Endodermal cell (in vitro differentiated cells): ENCODE measurements around the gene MTOR. TPM values are rescaled to one million over a fixed set of nuclear protein-coding genes. Genes with fewer than 3 reads are reported as not detected.

ENCODE experiments used
- DNase-seq: peaks from one replicate; pipeline ENCODE4 v3.0.0-alpha.2; 2017
- H3K27ac ChIP-seq: 2 replicates; pipeline ENCODE4 v1.5.1; 2013; ENCODE audit warnings: mild to moderate bottlenecking, low read depth, low read length, moderate library complexity
- H3K27me3 ChIP-seq: 2 replicates; pipeline ENCODE4 v1.6.1; 2013; ENCODE audit warnings: mild to moderate bottlenecking, low read length, moderate library complexity; ENCODE audit not compliant: insufficient read depth, control insufficient read depth, poor library complexity, severe bottlenecking
- H3K36me3 ChIP-seq: 2 replicates; pipeline ENCODE4 v1.7.0; 2013; ENCODE audit warnings: mild to moderate bottlenecking, low read length, moderate library complexity; ENCODE audit not compliant: control insufficient read depth, insufficient read depth
- H3K4me1 ChIP-seq: one replicate; pipeline ENCODE4 v1.7.0; 2013; ENCODE audit warnings: low read length; ENCODE audit not compliant: control insufficient read depth, insufficient read depth
- H3K4me3 ChIP-seq: 2 replicates; pipeline ENCODE4 v1.5.1; 2013; ENCODE audit warnings: mild to moderate bottlenecking, low read length, moderate library complexity
- H3K9ac ChIP-seq: 2 replicates; pipeline ENCODE4 v1.6.1; 2013; ENCODE audit warnings: mild to moderate bottlenecking, low read length, moderate library complexity; ENCODE audit not compliant: poor library complexity, severe bottlenecking; ENCODE audit errors: extremely low read depth
- H3K9me3 ChIP-seq: 2 replicates; pipeline ENCODE4 v1.6.1; 2013; ENCODE audit warnings: mild to moderate bottlenecking, low read length, moderate library complexity; ENCODE audit not compliant: control insufficient read depth
- H3K27ac Mint-ChIP-seq: 2 replicates; pipeline ENCODE4 v1.8.0; 2020; ENCODE audit warnings: mixed read lengths
- H3K27me3 Mint-ChIP-seq: 2 replicates; pipeline ENCODE4 v1.8.0; 2021; ENCODE audit warnings: mild to moderate bottlenecking, mixed read lengths; ENCODE audit not compliant: insufficient read depth
- H3K36me3 Mint-ChIP-seq: 2 replicates; pipeline ENCODE4 v1.8.0; 2020; ENCODE audit warnings: low read depth, mixed read lengths
- H3K4me1 Mint-ChIP-seq: 2 replicates; pipeline ENCODE4 v1.8.0; 2020; ENCODE audit warnings: mixed read lengths
- H3K4me3 Mint-ChIP-seq: 2 replicates; pipeline ENCODE4 v1.8.0; 2020; ENCODE audit warnings: mild to moderate bottlenecking, moderate library complexity, mixed read lengths
- H3K9me3 Mint-ChIP-seq: 2 replicates; pipeline ENCODE4 v1.8.0; 2020; ENCODE audit warnings: mild to moderate bottlenecking, mixed read lengths
- WGBS, 2 experiments: methylation state at CpG; one replicate each; pipeline versions ENCODE4 v1.1.5 to v1.1.7; 2013; ENCODE audit warnings: missing lambda C conversion rate in 2 of 2, mixed read lengths in 1 of 2; ENCODE audit not compliant: insufficient coverage in 1 of 2, insufficient read length in 1 of 2; 5-methylcytosine and 5-hydroxymethylcytosine counted together
- total RNA-seq, 2 donors: library from RNA; stranded (reverse); fragmentation: NEBNext Ultra II Directional in 1 of 2; extraction: Animal tissue kit (Norgen Biotek cat#: 25700) in 1 of 2; gene quantifications; 2 replicates in 1 of 2; 3 replicates in 1 of 2; pipeline ENCODE4 v1.2.1, GENCODE V29; 2021
- TF ChIP-seq, protein P1 (sequence below): fragments of 200-600 bp; sonication (generic); conservative IDR thresholded peaks from 2 replicates; pipeline ENCODE4 v1.5.0; 2021; ENCODE audit warnings: antibody characterized with exemption, mild to moderate bottlenecking

Gene MTOR
- total RNA-seq, 2 donors from 2014 or later = 69.0 to 78.3 TPM

- Mint-ChIP-seq H3K36me3 (peaks cover 74% of the 10 kb centered on the region), H3K27me3 (no peaks in the 10 kb centered on the region), H3K4me3 (no peak overlapping the region), H3K4me1 (no peaks in the 10 kb centered on the region), H3K27ac (no peak overlapping the region), H3K9me3 (no peaks in the 10 kb centered on the region)
- Histone ChIP-seq H3K4me3 (no peak overlapping the region), H3K27ac (no peak overlapping the region), H3K27me3 (no peaks in the 10 kb centered on the region), H3K4me1 (no peaks in the 10 kb centered on the region), H3K36me3 (peaks cover 73% of the 10 kb centered on the region), H3K9ac (no peak overlapping the region), H3K9me3 (no peaks in the 10 kb centered on the region)
- TF ChIP-seq, protein P1, sequence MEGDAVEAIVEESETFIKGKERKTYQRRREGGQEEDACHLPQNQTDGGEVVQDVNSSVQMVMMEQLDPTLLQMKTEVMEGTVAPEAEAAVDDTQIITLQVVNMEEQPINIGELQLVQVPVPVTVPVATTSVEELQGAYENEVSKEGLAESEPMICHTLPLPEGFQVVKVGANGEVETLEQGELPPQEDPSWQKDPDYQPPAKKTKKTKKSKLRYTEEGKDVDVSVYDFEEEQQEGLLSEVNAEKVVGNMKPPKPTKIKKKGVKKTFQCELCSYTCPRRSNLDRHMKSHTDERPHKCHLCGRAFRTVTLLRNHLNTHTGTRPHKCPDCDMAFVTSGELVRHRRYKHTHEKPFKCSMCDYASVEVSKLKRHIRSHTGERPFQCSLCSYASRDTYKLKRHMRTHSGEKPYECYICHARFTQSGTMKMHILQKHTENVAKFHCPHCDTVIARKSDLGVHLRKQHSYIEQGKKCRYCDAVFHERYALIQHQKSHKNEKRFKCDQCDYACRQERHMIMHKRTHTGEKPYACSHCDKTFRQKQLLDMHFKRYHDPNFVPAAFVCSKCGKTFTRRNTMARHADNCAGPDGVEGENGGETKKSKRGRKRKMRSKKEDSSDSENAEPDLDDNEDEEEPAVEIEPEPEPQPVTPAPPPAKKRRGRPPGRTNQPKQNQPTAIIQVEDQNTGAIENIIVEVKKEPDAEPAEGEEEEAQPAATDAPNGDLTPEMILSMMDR = no peak
- DNase-seq = no peak
- WGBS, 2 experiments = 90 to 92% methylated on average over 2 to 3 of the region's 3 CpGs
Observed at GRCh38 chr1:11150326-11150725, 112.0 kb downstream of the MTOR start.

DNA sequence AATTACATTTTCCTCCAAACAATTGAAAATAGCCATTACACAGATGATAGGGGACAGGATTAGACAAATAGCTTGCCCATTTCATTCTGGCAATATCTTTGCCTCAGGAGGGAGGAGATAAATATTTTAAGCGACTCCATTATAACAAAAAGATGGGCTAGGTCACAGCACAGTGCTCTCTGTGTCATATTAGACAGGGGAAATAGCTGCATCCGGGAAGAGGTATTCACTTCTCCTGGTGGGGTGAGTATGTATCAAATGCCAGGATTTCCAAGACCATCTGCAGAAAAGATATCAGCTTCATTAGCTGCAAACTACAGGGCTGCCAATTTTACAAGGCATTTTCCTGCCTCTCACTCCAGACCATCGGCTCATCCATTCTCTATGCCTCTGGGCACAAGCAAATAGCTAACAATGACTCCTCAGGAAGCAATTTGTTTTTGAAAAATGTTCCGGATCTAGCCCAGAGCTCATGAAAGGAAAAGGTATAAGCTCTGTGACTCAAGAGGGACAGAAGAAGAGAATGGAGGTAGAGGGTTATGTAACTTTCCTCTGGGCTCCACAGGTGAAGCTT lies 115.1 kb downstream of the MTOR start:
- Histone ChIP-seq H3K27me3 (no peaks in the 10 kb centered on the region), H3K27ac (no peak overlapping the region), H3K36me3 (peaks cover 82% of the 10 kb centered on the region), H3K4me1 (no peaks in the 10 kb centered on the region), H3K9me3 (no peaks in the 10 kb centered on the region), H3K4me3 (no peak overlapping the region), H3K9ac (no peak overlapping the region)
- H3K4me1 Mint-ChIP-seq = no peaks in the 10 kb centered on the region
- TF ChIP-seq, protein P1 = no peak
- no peak for DNase-seq
- 88 to 90% methylated on average over 2 to 4 of the region's 4 CpGs for WGBS, 2 experiments
- H3K27ac Mint-ChIP-seq = no peak overlapping the region
- no peak overlapping the region for H3K4me3 Mint-ChIP-seq
- H3K9me3 Mint-ChIP-seq = no peaks in the 10 kb centered on the region
- H3K27me3 Mint-ChIP-seq = no peaks in the 10 kb centered on the region
- peaks cover 81% of the 10 kb centered on the region for H3K36me3 Mint-ChIP-seq

DNA sequence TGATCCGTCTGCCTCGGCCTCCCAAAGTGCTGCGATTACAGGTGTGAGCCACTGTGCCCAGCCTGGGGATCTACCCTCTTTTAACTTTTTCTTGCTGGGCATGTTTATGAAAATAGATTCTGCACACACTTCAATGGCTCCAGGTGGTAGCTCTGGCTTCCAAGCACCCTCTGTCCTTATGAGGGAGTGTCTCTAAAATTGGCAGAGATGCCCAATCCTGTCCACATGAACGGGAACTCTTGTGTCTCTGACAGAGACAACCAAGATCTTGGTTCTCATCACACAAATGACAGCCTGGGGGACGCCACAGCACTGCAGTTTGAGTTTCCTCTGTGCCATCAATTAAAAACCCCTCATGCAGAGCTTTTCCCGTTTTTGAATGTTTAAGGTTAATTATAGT lies 116.6 kb downstream of the MTOR start:
- H3K9me3 ChIP-seq = no peaks in the 10 kb centered on the region
- no peak overlapping the region for H3K4me3 ChIP-seq
- no peak overlapping the region for H3K9ac ChIP-seq
- DNase-seq = no peak
- Mint-ChIP-seq H3K27me3 (no peaks in the 10 kb centered on the region), H3K9me3 (no peaks in the 10 kb centered on the region), H3K4me1 (no peaks in the 10 kb centered on the region), H3K4me3 (no peak overlapping the region), H3K36me3 (peaks cover 77% of the 10 kb centered on the region), H3K27ac (no peak overlapping the region)
- H3K27me3 ChIP-seq = no peaks in the 10 kb centered on the region
- no peak overlapping the region for H3K27ac ChIP-seq
- H3K36me3 ChIP-seq = peaks cover 78% of the 10 kb centered on the region
- TF ChIP-seq, protein P1 = no peak
- no peaks in the 10 kb centered on the region for H3K4me1 ChIP-seq
- WGBS, 2 experiments = 90 to 92% methylated on average over 5 to 6 of the region's 6 CpGs
